Measurements from ENCODE around the gene ZDHHC14. TPM values are rescaled to one million over a fixed set of nuclear protein-coding genes. Genes with fewer than 3 reads are reported as not detected.

ZDHHC14 gene
- total RNA-seq, 4 donors from 2014 or later = 7.3 to 14.4 (median 8.1) TPM

DNA sequence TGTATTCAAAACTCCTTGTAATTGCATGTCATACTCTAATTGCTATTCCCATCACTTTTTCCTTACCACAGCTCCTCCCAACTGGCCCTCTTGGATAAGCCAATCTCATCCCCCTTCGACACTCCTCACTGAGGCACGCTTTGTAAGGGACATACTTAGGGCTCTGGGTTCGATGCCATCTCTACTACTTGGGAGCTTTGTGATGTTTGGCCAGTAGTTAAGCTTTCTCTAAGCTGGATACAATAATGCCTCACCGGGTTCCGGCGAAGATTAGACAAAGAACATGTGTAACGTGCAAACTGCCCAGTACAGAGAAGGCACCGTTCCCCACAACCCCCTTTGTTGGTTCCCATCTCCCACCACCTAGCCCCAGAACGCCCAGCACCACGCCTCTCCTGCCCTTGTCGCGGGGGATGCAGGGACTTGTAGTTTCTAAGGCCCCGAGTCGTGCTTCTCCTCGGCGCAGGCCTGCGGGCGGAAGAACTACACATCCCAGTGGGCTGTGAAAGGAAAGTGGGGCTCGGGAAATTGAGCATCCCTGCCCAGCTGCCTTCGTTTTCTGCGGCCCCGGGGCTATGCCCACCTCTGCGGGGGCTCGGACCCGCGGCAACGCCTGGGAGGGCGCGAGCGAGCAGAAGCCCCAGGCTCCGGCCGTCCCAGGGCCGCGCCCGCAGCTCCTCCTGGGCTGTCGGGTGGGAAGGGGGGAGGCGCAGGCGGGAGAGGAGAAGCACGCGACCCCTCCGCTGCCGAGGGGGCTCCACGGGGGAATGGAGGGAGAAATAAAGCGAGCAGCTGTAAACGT lies 1.1 kb upstream of the ZDHHC14 start:
- no peaks in the 10 kb centered on the region for H3K27me3 ChIP-seq
- H3K9me3 ChIP-seq = no peaks in the 10 kb centered on the region
- ATAC-seq = peak; percentile 86
- H3K36me3 ChIP-seq = no peaks in the 10 kb centered on the region
- peak overlapping the region; percentile 92 to 99 for H3K4me3 ChIP-seq
- H3K27ac ChIP-seq = peak overlapping the region; percentile 86 to 95 (median 94)
- 0 to 1% methylated on average over 3 to 12 of the region's 45 CpGs for WGBS, 2 donors (ENCODE audit: low coverage in 1 of 2)
- TF ChIP-seq POLR2A (IDR thresholded peaks at IDR 0.05) (no peak), POLR2AphosphoS5 (IDR thresholded peaks at IDR 0.05) (peak; percentile 38), EP300 (IDR thresholded peaks at IDR 0.05) (no peak)
- TF ChIP-seq, protein P1, sequence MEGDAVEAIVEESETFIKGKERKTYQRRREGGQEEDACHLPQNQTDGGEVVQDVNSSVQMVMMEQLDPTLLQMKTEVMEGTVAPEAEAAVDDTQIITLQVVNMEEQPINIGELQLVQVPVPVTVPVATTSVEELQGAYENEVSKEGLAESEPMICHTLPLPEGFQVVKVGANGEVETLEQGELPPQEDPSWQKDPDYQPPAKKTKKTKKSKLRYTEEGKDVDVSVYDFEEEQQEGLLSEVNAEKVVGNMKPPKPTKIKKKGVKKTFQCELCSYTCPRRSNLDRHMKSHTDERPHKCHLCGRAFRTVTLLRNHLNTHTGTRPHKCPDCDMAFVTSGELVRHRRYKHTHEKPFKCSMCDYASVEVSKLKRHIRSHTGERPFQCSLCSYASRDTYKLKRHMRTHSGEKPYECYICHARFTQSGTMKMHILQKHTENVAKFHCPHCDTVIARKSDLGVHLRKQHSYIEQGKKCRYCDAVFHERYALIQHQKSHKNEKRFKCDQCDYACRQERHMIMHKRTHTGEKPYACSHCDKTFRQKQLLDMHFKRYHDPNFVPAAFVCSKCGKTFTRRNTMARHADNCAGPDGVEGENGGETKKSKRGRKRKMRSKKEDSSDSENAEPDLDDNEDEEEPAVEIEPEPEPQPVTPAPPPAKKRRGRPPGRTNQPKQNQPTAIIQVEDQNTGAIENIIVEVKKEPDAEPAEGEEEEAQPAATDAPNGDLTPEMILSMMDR (IDR thresholded peaks at IDR 0.05) = no peak
- peaks cover 0 to 26% (median 9%) of the 10 kb centered on the region in 3 donors for H3K4me1 ChIP-seq

DNA sequence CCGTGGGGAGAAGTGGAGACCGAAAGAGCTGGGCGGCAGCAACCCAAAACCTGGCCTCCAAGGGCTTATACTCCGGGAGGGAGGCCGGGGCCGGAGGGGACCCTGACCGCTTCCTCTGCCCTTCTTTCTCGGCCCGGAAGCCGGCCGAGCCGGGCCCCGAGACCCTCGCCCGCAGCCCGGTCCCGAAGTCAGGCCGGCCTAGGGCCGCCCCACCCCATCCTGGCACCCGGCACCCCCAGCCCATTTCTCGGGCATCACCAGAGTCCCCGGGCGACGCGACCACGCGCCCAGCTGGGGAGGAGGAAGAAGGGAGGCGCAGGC lies 572 bp upstream of the ZDHHC14 start:
- Histone ChIP-seq H3K4me1 (peaks cover 0 to 26% (median 9%) of the 10 kb centered on the region in 3 donors), H3K27me3 (no peaks in the 10 kb centered on the region), H3K9me3 (no peaks in the 10 kb centered on the region), H3K36me3 (no peaks in the 10 kb centered on the region), H3K4me3 (peak overlapping the region; percentile 92 to 99), H3K27ac (peak overlapping the region; percentile 86 to 95 (median 94))
- no peak for TF ChIP-seq POLR2AphosphoS5 (IDR thresholded peaks at IDR 0.05)
- TF ChIP-seq EP300 (IDR thresholded peaks at IDR 0.05) = no peak
- TF ChIP-seq POLR2A (IDR thresholded peaks at IDR 0.05) = no peak
- TF ChIP-seq, protein P1 (IDR thresholded peaks at IDR 0.05) = no peak
- peak; percentile 0 for ATAC-seq
- WGBS, 2 donors (ENCODE audit: low coverage in 1 of 2) = no CpG with 5 or more reads among the region's 28 CpGs

DNA sequence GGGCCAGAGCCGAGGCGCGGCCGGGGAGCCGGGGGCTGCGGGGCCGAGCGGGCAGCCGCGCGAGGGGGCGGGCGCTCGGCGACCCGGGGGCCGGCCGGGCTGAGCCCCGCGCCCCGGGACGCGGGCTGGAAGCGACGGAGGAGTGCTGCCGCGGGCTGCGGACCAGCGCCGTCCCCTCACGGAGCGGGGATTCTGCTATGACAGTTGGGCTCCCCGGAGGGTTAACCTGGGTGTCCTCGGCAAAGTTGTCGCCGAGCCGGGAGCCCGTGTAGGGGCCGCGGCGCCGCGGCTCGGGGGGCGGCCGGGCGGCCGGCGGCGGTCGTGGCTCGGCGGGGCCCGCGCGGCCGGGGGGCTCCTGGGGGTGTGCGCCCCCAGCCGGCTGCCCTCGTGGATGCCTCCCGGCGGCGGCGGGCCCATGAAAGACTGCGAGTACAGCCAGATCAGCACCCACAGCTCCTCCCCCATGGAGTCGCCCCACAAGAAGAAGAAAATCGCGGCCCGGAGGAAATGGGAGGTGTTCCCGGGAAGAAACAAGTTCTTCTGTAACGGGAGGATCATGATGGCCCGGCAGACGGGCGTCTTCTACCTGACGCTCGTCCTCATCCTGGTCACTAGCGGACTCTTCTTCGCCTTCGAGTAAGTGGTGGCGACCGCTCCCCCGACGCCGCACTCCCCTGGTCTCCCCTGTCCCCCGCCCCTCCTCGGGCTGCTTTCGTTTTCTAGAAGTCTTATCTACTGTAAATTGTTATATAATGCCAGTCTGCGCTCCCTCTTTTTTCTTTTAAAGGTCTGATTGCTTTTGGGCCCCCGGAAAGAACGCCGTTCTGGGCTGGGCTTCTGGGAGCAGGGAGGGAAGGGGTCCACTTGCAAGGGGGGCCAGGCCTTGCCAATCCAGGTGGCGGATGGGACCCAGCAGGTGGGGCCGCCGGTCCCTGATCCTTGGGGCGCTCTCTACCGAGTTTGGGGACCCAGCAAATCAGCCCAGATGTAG lies 936 bp downstream of the ZDHHC14 start:
- TF ChIP-seq POLR2A (IDR thresholded peaks at IDR 0.05) = no peak
- TF ChIP-seq, protein P1 (IDR thresholded peaks at IDR 0.05) = peak in 2 of 4 experiments; percentile 14 to 17
- no peak for TF ChIP-seq POLR2AphosphoS5 (IDR thresholded peaks at IDR 0.05)
- TF ChIP-seq EP300 (IDR thresholded peaks at IDR 0.05) = no peak
- Histone ChIP-seq H3K4me3 (peak overlapping the region; percentile 92 to 99), H3K27ac (peak overlapping the region; percentile 44 to 95 (median 94)), H3K27me3 (no peaks in the 10 kb centered on the region), H3K4me1 (peaks cover 0 to 26% (median 9%) of the 10 kb centered on the region in 3 donors), H3K36me3 (no peaks in the 10 kb centered on the region), H3K9me3 (no peaks in the 10 kb centered on the region)
- WGBS, 2 donors (ENCODE audit: low coverage in 1 of 2) = 11% methylated on average over 3 of the region's 96 CpGs; no CpG with 5 or more reads in 1 of the 2 donors
- ATAC-seq = no peak

DNA sequence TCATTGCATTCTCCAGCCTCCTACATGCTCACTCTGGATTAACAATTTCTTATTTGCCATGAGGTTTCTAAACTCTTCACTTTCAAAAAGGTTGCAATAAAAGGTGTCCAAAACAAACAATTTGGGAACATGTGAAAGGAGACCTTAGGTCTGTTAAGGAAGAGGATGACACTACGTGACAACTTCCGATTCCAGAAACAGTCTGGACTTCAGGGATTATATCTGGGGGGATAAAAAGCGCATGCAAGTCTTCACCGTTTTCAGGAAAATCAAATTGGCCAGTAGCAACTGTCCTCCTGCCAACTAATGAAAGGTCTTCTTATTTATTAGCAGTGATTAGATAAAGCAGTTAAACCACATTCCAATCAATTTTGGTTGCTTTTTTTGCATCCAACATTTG lies 1.8 kb downstream of the ZDHHC14 start:
- no peaks in the 10 kb centered on the region for H3K27me3 ChIP-seq
- H3K36me3 ChIP-seq = no peaks in the 10 kb centered on the region
- H3K4me1 ChIP-seq = peaks cover 0 to 26% (median 9%) of the 10 kb centered on the region in 3 donors
- peak overlapping the region; percentile 92 to 99 for H3K4me3 ChIP-seq
- peak overlapping the region in 2 of 4 donors; percentile 95 for H3K27ac ChIP-seq
- 77 to 84% methylated on average over 4 of the region's 4 CpGs for WGBS, 2 donors (ENCODE audit: low coverage in 1 of 2)
- TF ChIP-seq EP300 (IDR thresholded peaks at IDR 0.05) (no peak), POLR2AphosphoS5 (IDR thresholded peaks at IDR 0.05) (no peak), POLR2A (IDR thresholded peaks at IDR 0.05) (no peak)
- TF ChIP-seq, protein P1 (IDR thresholded peaks at IDR 0.05) = no peak
- ATAC-seq = no peak
- no peaks in the 10 kb centered on the region for H3K9me3 ChIP-seq
